Esophagus squamous epithelium (tissue), 4 donors: ENCODE measurements around the gene PLD6.

Source experiments
- CTCF ChIP-seq, 6 experiments: fragments of 450-650 bp in 4 of 6; fragments of 200-600 bp in 2 of 6; sonication (generic) in 2 of 6; IDR thresholded peaks; one replicate each; pipeline ENCODE4 v1.5.1; 2016 to 2019; ENCODE audit warnings: antibody characterized with exemption in 6 of 6, mild to moderate bottlenecking in 4 of 6, moderate library complexity in 4 of 6
- POLR2A ChIP-seq, 4 donors: fragments of 450-650 bp; IDR thresholded peaks; one replicate each; pipeline ENCODE4 v1.6.1; 2017; ENCODE audit warnings: antibody characterized with exemption in 4 of 4, mild to moderate bottlenecking in 4 of 4, moderate library complexity in 3 of 4

DNA sequence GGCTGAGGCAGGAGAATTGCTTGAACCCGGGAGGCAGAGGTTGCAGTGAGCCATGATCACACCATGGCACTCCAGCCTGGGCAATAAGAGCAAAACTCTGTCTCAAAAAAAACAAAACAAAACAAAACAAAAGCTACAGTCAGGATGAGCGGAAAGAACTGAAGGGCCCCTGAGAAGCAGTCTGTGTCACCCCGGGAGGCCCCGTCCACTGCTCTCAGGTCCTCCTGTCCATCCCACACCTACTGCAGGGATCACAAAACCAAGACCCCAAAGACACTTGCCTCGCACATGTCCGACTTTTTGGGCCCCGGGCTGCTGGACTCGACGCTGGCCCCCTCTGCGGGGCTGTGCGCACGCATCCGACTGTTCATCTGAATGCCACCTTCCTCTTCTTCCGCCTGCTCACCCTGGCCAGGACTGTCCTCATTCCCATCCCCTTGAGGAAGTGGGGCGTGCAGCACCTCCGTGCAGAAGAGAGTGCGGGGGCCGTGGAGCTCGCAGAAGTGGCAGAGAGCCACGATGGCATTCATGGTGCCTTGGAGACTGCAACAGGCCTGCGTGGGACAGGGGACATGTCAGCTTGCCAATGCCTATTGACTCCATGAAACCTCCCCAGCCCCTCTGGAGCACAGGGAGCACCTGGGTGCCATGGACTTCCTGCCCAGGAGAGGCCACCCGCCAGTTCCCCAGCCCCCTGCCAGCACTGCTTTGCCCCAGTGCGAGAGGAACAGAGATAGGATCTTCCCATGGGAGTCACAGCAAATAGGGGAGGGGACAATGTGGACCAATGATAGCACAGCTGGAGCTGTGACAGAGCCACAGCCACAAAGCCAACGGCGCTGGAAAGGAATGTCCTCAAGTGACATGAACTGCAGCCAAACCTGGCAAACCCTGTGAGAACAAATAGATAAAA is 21.7 kb upstream of the PLD6 start:
- TF ChIP-seq CTCF (IDR thresholded peaks at IDR 0.05) (no peak), POLR2A (IDR thresholded peaks at IDR 0.05) (no peak)
